Stomach (tissue), 9 donors: Measurements from ENCODE around the gene PTPN4. TPM values are rescaled to one million over a fixed set of nuclear protein-coding genes. Genes with fewer than 3 reads are reported as not detected.

ENCODE experiments used
- DNase-seq, 2 donors: peaks; one replicate each; pipeline versions ENCODE4 v3.0.0 to v3.0.0-alpha.2; 2013 to 2019
- H3K27ac ChIP-seq, 5 donors: fragments of 200-600 bp in 4 of 5; sonication (generic) in 4 of 5; one replicate each; pipeline ENCODE4 v1.5.1; 2013 to 2019; ENCODE audit warnings: mild to moderate bottlenecking in 1 of 5, moderate library complexity in 1 of 5
- H3K27me3 ChIP-seq, 3 donors: fragments of 200-600 bp; sonication (generic); one replicate each; pipeline ENCODE4 v1.5.1; 2017 to 2019; ENCODE audit warnings: mixed run types in 1 of 3
- H3K36me3 ChIP-seq, 4 donors: fragments of 200-600 bp; sonication (generic); 1 replicate in 3 of 4; 2 replicates in 1 of 4; pipeline ENCODE4 v1.5.1; 2016 to 2019
- H3K4me1 ChIP-seq, 4 donors: fragments of 200-600 bp; sonication (generic); one replicate each; pipeline ENCODE4 v1.5.1; 2016 to 2019
- H3K4me3 ChIP-seq, 4 donors: fragments of 200-600 bp; sonication (generic) in 3 of 4; one replicate each; pipeline ENCODE4 v1.5.1; 2016 to 2019; ENCODE audit warnings: mild to moderate bottlenecking in 1 of 4
- H3K9me3 ChIP-seq, 4 donors: fragments of 200-600 bp; sonication (generic); one replicate each; pipeline ENCODE4 v1.5.1; 2016 to 2019
- EP300 ChIP-seq: sonication (generic); formaldehyde crosslinking; IDR thresholded peaks from one replicate; pipeline ENCODE4 v1.6.1; 2017; ENCODE audit warnings: antibody characterized with exemption
- POLR2A ChIP-seq, 4 donors: fragments of 450-650 bp; IDR thresholded peaks; one replicate each; pipeline ENCODE4 v1.6.1; 2016; ENCODE audit warnings: antibody characterized with exemption in 4 of 4, control low read depth in 2 of 4, mild to moderate bottlenecking in 1 of 4, moderate library complexity in 1 of 4
- POLR2AphosphoS5 ChIP-seq, 3 donors: sonication (generic); formaldehyde crosslinking; IDR thresholded peaks; one replicate each; pipeline ENCODE4 v1.6.1; 2016; ENCODE audit warnings: antibody characterized with exemption in 3 of 3
- WGBS, 5 donors: extraction: QIAGEN DNeasy Blood & Tissue Kit in 3 of 5; methylation state at CpG; one replicate each; pipeline versions ENCODE4 v1.1.5 to v1.1.7; 2013 to 2018; 5-methylcytosine and 5-hydroxymethylcytosine counted together
- intact Hi-C: fragments of 100-400 bp; cut with DNase I; formaldehyde crosslinking; loops from one replicate; pipeline ENCODE4 v1.15.1; 2023; ENCODE audit warnings: low total_unique reads
- polyA plus RNA-seq, 3 donors: library from polyadenylated mRNA; stranded (reverse); fragments of 200-250 nt; gene quantifications; one replicate each; pipeline ENCODE4 v1.2.3, GENCODE V29; 2013
- total RNA-seq, 5 donors: library from RNA; depleted of rRNA; stranded (reverse); fragments of >200 nt; gene quantifications; one replicate each; pipeline versions ENCODE4 v1.1.0 to v1.2.3, GENCODE V29; 2014 to 2016
- TF ChIP-seq, protein P1 (sequence below), 7 experiments: fragments of 450-650 bp in 4 of 7; fragments of 200-600 bp in 3 of 7; sonication (generic) in 3 of 7; IDR thresholded peaks; one replicate each; pipeline ENCODE4 v1.5.1; 2016 to 2019; ENCODE audit warnings: antibody characterized with exemption in 7 of 7, control low read depth in 2 of 7, mild to moderate bottlenecking in 1 of 7
- donor health status: healthy with polysubstance abuse.
- donor health status: Bipolar disorder and iron deficiency.
- donor health status: healthy.

Gene PTPN4
- total and polyA plus RNA-seq, 8 donors: 2.9 to 450 (median 18.8) TPM

- intact Hi-C loops: no loop called here
- H3K27me3 ChIP-seq: peaks cover 0 to 3% (median 0%) of the 10 kb centered on the region in 3 donors
- no peaks in the 10 kb centered on the region for H3K36me3 ChIP-seq
- no peaks in the 10 kb centered on the region for H3K4me1 ChIP-seq
- no peak for DNase-seq
- H3K27ac ChIP-seq: no peak overlapping the region
- no peaks in the 10 kb centered on the region for H3K9me3 ChIP-seq
- no peak overlapping the region for H3K4me3 ChIP-seq
- TF ChIP-seq POLR2A (IDR thresholded peaks at IDR 0.05): no peak
- TF ChIP-seq, protein P1, sequence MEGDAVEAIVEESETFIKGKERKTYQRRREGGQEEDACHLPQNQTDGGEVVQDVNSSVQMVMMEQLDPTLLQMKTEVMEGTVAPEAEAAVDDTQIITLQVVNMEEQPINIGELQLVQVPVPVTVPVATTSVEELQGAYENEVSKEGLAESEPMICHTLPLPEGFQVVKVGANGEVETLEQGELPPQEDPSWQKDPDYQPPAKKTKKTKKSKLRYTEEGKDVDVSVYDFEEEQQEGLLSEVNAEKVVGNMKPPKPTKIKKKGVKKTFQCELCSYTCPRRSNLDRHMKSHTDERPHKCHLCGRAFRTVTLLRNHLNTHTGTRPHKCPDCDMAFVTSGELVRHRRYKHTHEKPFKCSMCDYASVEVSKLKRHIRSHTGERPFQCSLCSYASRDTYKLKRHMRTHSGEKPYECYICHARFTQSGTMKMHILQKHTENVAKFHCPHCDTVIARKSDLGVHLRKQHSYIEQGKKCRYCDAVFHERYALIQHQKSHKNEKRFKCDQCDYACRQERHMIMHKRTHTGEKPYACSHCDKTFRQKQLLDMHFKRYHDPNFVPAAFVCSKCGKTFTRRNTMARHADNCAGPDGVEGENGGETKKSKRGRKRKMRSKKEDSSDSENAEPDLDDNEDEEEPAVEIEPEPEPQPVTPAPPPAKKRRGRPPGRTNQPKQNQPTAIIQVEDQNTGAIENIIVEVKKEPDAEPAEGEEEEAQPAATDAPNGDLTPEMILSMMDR (IDR thresholded peaks at IDR 0.05): no peak
- TF ChIP-seq POLR2AphosphoS5 (IDR thresholded peaks at IDR 0.05): no peak
- no peak for TF ChIP-seq EP300
Observed at GRCh38 chr2:119728421-119728820, 31.3 kb upstream of the PTPN4 start.

GRCh38 chr2:119730671-119731177 is 29.0 kb upstream of the PTPN4 start:
- Histone ChIP-seq H3K4me1 (no peaks in the 10 kb centered on the region), H3K36me3 (no peaks in the 10 kb centered on the region), H3K27ac (no peak overlapping the region), H3K9me3 (no peaks in the 10 kb centered on the region), H3K4me3 (no peak overlapping the region), H3K27me3 (peaks cover 0 to 3% (median 0%) of the 10 kb centered on the region in 3 donors)
- TF ChIP-seq, protein P1 (IDR thresholded peaks at IDR 0.05): no peak
- TF ChIP-seq EP300 (no peak), POLR2AphosphoS5 (IDR thresholded peaks at IDR 0.05) (no peak), POLR2A (IDR thresholded peaks at IDR 0.05) (no peak)
- intact Hi-C loops: no loop called here
- no peak for DNase-seq
- WGBS, 5 donors: 71 to 80% (median 79%) methylated on average over 8 of the region's 8 CpGs

GRCh38 chr2:119731983-119732382 is 27.7 kb upstream of the PTPN4 start:
- no peak for TF ChIP-seq EP300
- TF ChIP-seq, protein P1 (IDR thresholded peaks at IDR 0.05): no peak
- TF ChIP-seq POLR2A (IDR thresholded peaks at IDR 0.05): no peak
- no peak for TF ChIP-seq POLR2AphosphoS5 (IDR thresholded peaks at IDR 0.05)
- no peaks in the 10 kb centered on the region for H3K36me3 ChIP-seq
- H3K4me1 ChIP-seq: no peaks in the 10 kb centered on the region
- no peak overlapping the region for H3K27ac ChIP-seq
- intact Hi-C loops: no loop called here
- H3K27me3 ChIP-seq: peaks cover 0 to 3% (median 0%) of the 10 kb centered on the region in 3 donors
- no peaks in the 10 kb centered on the region for H3K9me3 ChIP-seq
- no peak overlapping the region for H3K4me3 ChIP-seq
- DNase-seq: no peak
- 74 to 79% (median 78%) methylated on average over 11 of the region's 11 CpGs for WGBS, 5 donors

DNA sequence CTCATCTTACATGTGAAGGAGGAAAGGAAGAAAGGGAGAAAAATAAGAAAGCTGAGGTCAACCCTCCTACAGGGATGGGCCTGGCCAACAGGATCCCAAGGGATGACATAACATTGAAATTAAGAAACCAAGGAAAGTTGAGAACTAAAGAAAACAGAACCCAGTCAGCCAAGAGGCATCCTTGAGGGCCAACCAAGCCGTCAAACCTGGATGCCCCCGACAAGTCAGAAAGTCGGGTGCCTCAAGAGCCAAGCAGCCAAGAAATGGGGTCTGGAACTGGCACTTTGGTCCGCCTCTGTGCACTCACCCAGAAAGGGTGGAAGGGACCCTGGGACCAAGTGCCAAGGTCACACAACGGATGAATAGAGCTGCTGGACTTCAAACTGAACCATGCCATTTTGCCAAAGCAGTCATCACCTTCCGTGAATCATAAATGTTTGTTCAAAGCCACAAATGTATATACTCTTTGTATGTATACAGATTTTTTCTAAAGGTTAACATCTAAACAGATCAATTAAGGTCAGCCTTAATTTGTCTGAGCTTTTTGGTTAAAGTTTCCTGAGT is 27.0 kb upstream of the PTPN4 start:
- no peaks in the 10 kb centered on the region for H3K4me1 ChIP-seq
- DNase-seq: no peak
- no peaks in the 10 kb centered on the region for H3K9me3 ChIP-seq
- no peaks in the 10 kb centered on the region for H3K36me3 ChIP-seq
- no peak overlapping the region for H3K27ac ChIP-seq
- intact Hi-C loops: no loop called here
- H3K4me3 ChIP-seq: no peak overlapping the region
- H3K27me3 ChIP-seq: peaks cover 0 to 3% (median 0%) of the 10 kb centered on the region in 3 donors
- 81 to 91% (median 87%) methylated on average over 6 of the region's 6 CpGs for WGBS, 5 donors
- TF ChIP-seq, protein P1 (IDR thresholded peaks at IDR 0.05): no peak
- no peak for TF ChIP-seq EP300
- TF ChIP-seq POLR2AphosphoS5 (IDR thresholded peaks at IDR 0.05): no peak
